Measurements from ENCODE around the gene KIFBP. TPM values are rescaled to one million over a fixed set of nuclear protein-coding genes. Genes with fewer than 3 reads are reported as not detected.

Gene KIFBP
- total RNA-seq, 1 experiment from 2014 or later = 26.9 TPM

- DNase-seq (ENCODE audit: low read depth, low spot score) = no peak
- Histone ChIP-seq H4K20me1 (ENCODE audit: insufficient read depth) (no peaks in the 10 kb centered on the region), H3K4me3 (replicated peaks in 1 of 2; ENCODE audit: low read depth in 1 of 2, low read length in 2 of 2) (no peak overlapping the region), H3K27me3 (ENCODE audit: insufficient read depth, low read length) (no peaks in the 10 kb centered on the region), H3K79me2 (ENCODE audit: insufficient read depth, low read length) (no peaks in the 10 kb centered on the region), H3K9me3 (ENCODE audit: control insufficient read depth in 1 of 2, insufficient read depth in 1 of 2, low read depth in 1 of 2, low read length in 2 of 2) (no peaks in the 10 kb centered on the region), H3K4me1 (ENCODE audit: control insufficient read depth in 1 of 2, insufficient read depth in 2 of 2, low read length in 2 of 2) (no peaks in the 10 kb centered on the region), H3K9me2 (ENCODE audit: insufficient read depth) (no peaks in the 10 kb centered on the region), H3K9ac (ENCODE audit: low read length) (no peak overlapping the region), H3K27ac (ENCODE audit: low read depth, low read length) (no peak overlapping the region), H3K36me3 (ENCODE audit: control insufficient read depth in 1 of 2, insufficient read depth in 2 of 2, low read length in 2 of 2) (no peaks in the 10 kb centered on the region), H2AFZ (ENCODE audit: low read depth, low read length, poor library complexity, severe bottlenecking) (no peak overlapping the region), H3K4me2 (ENCODE audit: low read length) (no peak overlapping the region)
- no peak for TF ChIP-seq SIN3A (IDR thresholded peaks at IDR 0.05; ENCODE audit: low read depth)
- TF ChIP-seq EGR1 (IDR thresholded peaks at IDR 0.05; ENCODE audit: low read depth) = no peak
- TF ChIP-seq CBX3 (IDR thresholded peaks at IDR 0.05; ENCODE audit: low read depth) = no peak
- TF ChIP-seq ELF1 (IDR thresholded peaks at IDR 0.05; ENCODE audit: borderline replicate concordance, low read depth) = no peak
- no peak for TF ChIP-seq ZFX (IDR thresholded peaks at IDR 0.05)
- ATAC-seq = no peak
- ChIA-PET POLR2A (no interaction called here), CTCF (no interaction called here), RAD21 (ENCODE audit: low non-redundant PET in 1 of 2, low total read pairs in 2 of 2, uncharacterized antibody in 2 of 2, unreplicated experiment in 2 of 2) (no interaction called here)
- intact Hi-C loops (cut with micrococcal nuclease) = no loop called here
- BruUV-seq (replicated peaks) = no TSS peak
Measured at GRCh38 chr10:69025370-69025896, 36.8 kb downstream of the KIFBP start.

GRCh38 chr10:69033256-69033655, 44.7 kb downstream of the KIFBP start:
- ChIA-PET CTCF (no interaction called here), POLR2A (no interaction called here), RAD21 (ENCODE audit: low non-redundant PET in 1 of 2, low total read pairs in 2 of 2, uncharacterized antibody in 2 of 2, unreplicated experiment in 2 of 2) (no interaction called here)
- no peak for TF ChIP-seq ZFX (IDR thresholded peaks at IDR 0.05)
- TF ChIP-seq CEBPB (IDR thresholded peaks at IDR 0.05; ENCODE audit: low read depth) = no peak
- TF ChIP-seq POLR2AphosphoS5 (IDR thresholded peaks at IDR 0.05; ENCODE audit: low read depth, low read length) = no peak
- TF ChIP-seq TCF7L2 (IDR thresholded peaks at IDR 0.05; ENCODE audit: borderline replicate concordance, extremely low read depth, insufficient read depth, insufficient read length) = no peak
- TF ChIP-seq CTCF (IDR thresholded peaks at IDR 0.05 in 2 of 3, conservative IDR thresholded peaks at IDR 0.05 in 1 of 3; ENCODE audit: borderline replicate concordance in 1 of 3, insufficient read depth in 1 of 3, low read depth in 2 of 3, low read length in 2 of 3) = no peak
- TF ChIP-seq POLR2A (IDR thresholded peaks at IDR 0.05; ENCODE audit: borderline replicate concordance, extremely low read depth, insufficient read depth, insufficient read length) = no peak
- no peak for TF ChIP-seq ZNF274 (IDR thresholded peaks at IDR 0.05; ENCODE audit: low read depth, low read length)
- no peak for TF ChIP-seq SRF (IDR thresholded peaks at IDR 0.05; ENCODE audit: low read depth)
- no peak for TF ChIP-seq ATF3 (IDR thresholded peaks at IDR 0.05)
- no peak for TF ChIP-seq YY1 (IDR thresholded peaks at IDR 0.05; ENCODE audit: extremely low read depth, insufficient replicate concordance, low read depth, low read length)
- TF ChIP-seq SIN3A (IDR thresholded peaks at IDR 0.05; ENCODE audit: low read depth) = no peak
- no peak for TF ChIP-seq RAD21 (IDR thresholded peaks at IDR 0.05; ENCODE audit: low read depth)
- TF ChIP-seq REST (IDR thresholded peaks at IDR 0.05; ENCODE audit: low read depth) = no peak
- TF ChIP-seq CBX3 (IDR thresholded peaks at IDR 0.05; ENCODE audit: low read depth) = no peak
- Histone ChIP-seq H3K4me1 (ENCODE audit: control insufficient read depth in 1 of 2, insufficient read depth in 2 of 2, low read length in 2 of 2) (no peaks in the 10 kb centered on the region), H3K9ac (ENCODE audit: low read length) (no peak overlapping the region), H3K79me2 (ENCODE audit: insufficient read depth, low read length) (no peaks in the 10 kb centered on the region), H4K20me1 (ENCODE audit: insufficient read depth) (no peaks in the 10 kb centered on the region), H3K9me3 (ENCODE audit: control insufficient read depth in 1 of 2, insufficient read depth in 1 of 2, low read depth in 1 of 2, low read length in 2 of 2) (no peaks in the 10 kb centered on the region), H3K4me3 (replicated peaks in 1 of 2; ENCODE audit: low read depth in 1 of 2, low read length in 2 of 2) (no peak overlapping the region), H3K9me2 (ENCODE audit: insufficient read depth) (no peaks in the 10 kb centered on the region), H3K27ac (ENCODE audit: low read depth, low read length) (no peak overlapping the region), H3K27me3 (ENCODE audit: insufficient read depth, low read length) (no peaks in the 10 kb centered on the region), H3K36me3 (ENCODE audit: control insufficient read depth in 1 of 2, insufficient read depth in 2 of 2, low read length in 2 of 2) (no peaks in the 10 kb centered on the region), H2AFZ (ENCODE audit: low read depth, low read length, poor library complexity, severe bottlenecking) (no peak overlapping the region), H3K4me2 (ENCODE audit: low read length) (no peak overlapping the region)
- intact Hi-C loops (cut with micrococcal nuclease) = no loop called here
- DNase-seq (ENCODE audit: low read depth, low spot score) = no peak
- no TSS peak for BruUV-seq (replicated peaks)
- ATAC-seq = no peak
